Measurements from ENCODE around the gene ABCA2.

DNA sequence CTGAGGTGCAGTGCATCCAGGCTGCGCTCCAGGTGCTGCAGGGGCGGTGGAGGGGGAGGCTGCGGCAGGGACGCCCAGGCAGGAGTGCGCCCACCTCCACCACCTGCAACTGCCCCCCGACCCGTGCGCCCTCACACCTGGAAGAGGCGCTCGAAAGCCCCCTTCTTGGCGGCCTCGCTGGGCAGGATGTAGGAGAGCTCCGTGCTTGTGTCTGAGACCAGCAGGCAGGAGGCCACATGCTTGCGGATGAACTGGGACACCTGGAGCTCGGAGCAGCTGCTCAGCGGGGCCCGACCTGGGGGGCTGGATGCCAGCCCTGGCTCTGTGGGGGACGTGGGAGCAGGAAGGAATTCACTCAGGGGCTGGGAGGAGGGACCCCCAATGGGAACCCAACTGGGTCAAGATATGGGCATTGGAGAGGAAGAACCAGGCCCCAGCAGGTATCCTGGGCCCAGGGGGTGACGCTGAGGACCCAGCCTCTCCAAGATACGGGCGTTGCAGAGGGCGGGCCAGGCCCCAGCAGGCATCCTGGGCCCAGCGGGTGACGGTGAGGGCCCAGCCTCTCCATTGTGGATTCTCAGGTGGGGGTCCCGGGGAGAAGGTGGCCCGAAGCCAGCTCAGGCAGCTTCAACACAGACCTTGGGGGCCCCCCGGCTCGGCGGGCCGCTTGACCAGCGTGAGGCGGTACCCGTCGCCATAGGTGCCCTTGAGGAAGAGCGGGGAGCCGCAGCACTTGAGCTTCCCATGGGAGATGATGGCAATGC, 13.1 kb downstream of the ABCA2 start:
- no peak for TF ChIP-seq FOXK1 (CRISPR knock-in tag; IDR thresholded peaks at IDR 0.05)
- no peak for TF ChIP-seq SP1 (CRISPR knock-in tag; conservative IDR thresholded peaks at IDR 0.05)
- no peak for TF ChIP-seq ZNF416 (CRISPR knock-in tag; IDR thresholded peaks at IDR 0.05)
- no peak for TF ChIP-seq ATF3 (CRISPR knock-in tag; conservative IDR thresholded peaks at IDR 0.05)
- TF ChIP-seq, protein P1, sequence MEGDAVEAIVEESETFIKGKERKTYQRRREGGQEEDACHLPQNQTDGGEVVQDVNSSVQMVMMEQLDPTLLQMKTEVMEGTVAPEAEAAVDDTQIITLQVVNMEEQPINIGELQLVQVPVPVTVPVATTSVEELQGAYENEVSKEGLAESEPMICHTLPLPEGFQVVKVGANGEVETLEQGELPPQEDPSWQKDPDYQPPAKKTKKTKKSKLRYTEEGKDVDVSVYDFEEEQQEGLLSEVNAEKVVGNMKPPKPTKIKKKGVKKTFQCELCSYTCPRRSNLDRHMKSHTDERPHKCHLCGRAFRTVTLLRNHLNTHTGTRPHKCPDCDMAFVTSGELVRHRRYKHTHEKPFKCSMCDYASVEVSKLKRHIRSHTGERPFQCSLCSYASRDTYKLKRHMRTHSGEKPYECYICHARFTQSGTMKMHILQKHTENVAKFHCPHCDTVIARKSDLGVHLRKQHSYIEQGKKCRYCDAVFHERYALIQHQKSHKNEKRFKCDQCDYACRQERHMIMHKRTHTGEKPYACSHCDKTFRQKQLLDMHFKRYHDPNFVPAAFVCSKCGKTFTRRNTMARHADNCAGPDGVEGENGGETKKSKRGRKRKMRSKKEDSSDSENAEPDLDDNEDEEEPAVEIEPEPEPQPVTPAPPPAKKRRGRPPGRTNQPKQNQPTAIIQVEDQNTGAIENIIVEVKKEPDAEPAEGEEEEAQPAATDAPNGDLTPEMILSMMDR (IDR thresholded peaks at IDR 0.05), result no peak
- TF ChIP-seq, protein P2, sequence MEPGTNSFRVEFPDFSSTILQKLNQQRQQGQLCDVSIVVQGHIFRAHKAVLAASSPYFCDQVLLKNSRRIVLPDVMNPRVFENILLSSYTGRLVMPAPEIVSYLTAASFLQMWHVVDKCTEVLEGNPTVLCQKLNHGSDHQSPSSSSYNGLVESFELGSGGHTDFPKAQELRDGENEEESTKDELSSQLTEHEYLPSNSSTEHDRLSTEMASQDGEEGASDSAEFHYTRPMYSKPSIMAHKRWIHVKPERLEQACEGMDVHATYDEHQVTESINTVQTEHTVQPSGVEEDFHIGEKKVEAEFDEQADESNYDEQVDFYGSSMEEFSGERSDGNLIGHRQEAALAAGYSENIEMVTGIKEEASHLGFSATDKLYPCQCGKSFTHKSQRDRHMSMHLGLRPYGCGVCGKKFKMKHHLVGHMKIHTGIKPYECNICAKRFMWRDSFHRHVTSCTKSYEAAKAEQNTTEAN (CRISPR knock-in tag; IDR thresholded peaks at IDR 0.05), result no peak
- TF ChIP-seq PRDM15 (CRISPR knock-in tag; IDR thresholded peaks at IDR 0.05), result no peak
- no peak for TF ChIP-seq ZNF263 (CRISPR knock-in tag; IDR thresholded peaks at IDR 0.05; ENCODE audit: low read depth)
- TF ChIP-seq, protein P3, sequence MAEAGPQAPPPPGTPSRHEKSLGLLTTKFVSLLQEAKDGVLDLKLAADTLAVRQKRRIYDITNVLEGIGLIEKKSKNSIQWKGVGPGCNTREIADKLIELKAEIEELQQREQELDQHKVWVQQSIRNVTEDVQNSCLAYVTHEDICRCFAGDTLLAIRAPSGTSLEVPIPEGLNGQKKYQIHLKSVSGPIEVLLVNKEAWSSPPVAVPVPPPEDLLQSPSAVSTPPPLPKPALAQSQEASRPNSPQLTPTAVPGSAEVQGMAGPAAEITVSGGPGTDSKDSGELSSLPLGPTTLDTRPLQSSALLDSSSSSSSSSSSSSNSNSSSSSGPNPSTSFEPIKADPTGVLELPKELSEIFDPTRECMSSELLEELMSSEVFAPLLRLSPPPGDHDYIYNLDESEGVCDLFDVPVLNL (CRISPR knock-in tag; IDR thresholded peaks at IDR 0.05; ENCODE audit: borderline replicate concordance, low read depth), result no peak
- no peak for TF ChIP-seq ZNF423 (CRISPR knock-in tag; IDR thresholded peaks at IDR 0.05)
- TF ChIP-seq GTF2I (CRISPR knock-in tag; conservative IDR thresholded peaks at IDR 0.05), result no peak
